Ovary (tissue), 3 donors: Measurements from ENCODE around the gene RIN2.

Experiments
- CTCF ChIP-seq, 3 donors: fragments of 450-650 bp in 2 of 3; fragments of 200-600 bp in 1 of 3; IDR thresholded peaks; one replicate each; pipeline versions ENCODE4 v1.5.1 to v1.8.0; 2016 to 2022; ENCODE audit warnings: antibody characterized with exemption in 3 of 3, mild to moderate bottlenecking in 1 of 3
- EP300 ChIP-seq: sonication (generic); formaldehyde crosslinking; IDR thresholded peaks from one replicate; pipeline ENCODE4 v1.6.1; 2017; ENCODE audit warnings: antibody characterized with exemption
- donor health status: DM: no; HTN: no; CAD: no.

GRCh38 chr20:19799325-19799724 is 41.3 kb downstream of the RIN2 start:
- TF ChIP-seq CTCF (IDR thresholded peaks at IDR 0.05) = no peak
- no peak for TF ChIP-seq EP300
